Renal cortical epithelial cell (primary cell): ENCODE measurements around the gene CAGE1. TPM values are rescaled to one million over a fixed set of nuclear protein-coding genes. Genes with fewer than 3 reads are reported as not detected.

ENCODE experiments used
- DNase-seq: peaks from one replicate; pipeline ENCODE4 v3.0.0-alpha.2; 2011; ENCODE audit warnings: low read depth
- total RNA-seq: library from RNA; depleted of rRNA; stranded (reverse); fragments of >200 nt; gene quantifications from 2 replicates; pipeline ENCODE4 v1.2.3, GENCODE V29; 2014

CAGE1 gene
- total RNA-seq = 0.17 TPM in 1 of 2 replicates, not detected in the other

GRCh38 chr6:7389451-7390225, at the start of gene CAGE1, which contains the start of gene RIOK1:
CAGE1 (minus strand) TSS chr6:7389742; CDS start chr6:7387173, 2,569 bp downstream.
RIOK1 (plus strand) TSS chr6:7389808; CDS start chr6:7390003, 195 bp downstream.
- peak; percentile 87 for DNase-seq

GRCh38 chr6:7439228-7439627, 49.7 kb upstream of the CAGE1 start:
- no peak for DNase-seq

GRCh38 chr6:7438011-7438410, 48.5 kb upstream of the CAGE1 start:
- no peak for DNase-seq

- no peak for DNase-seq
These were observed 45.1 kb upstream of the CAGE1 start for GRCh38 chr6:7434672-7435071.

GRCh38 chr6:7433121-7433617, 43.6 kb upstream of the CAGE1 start:
- no peak for DNase-seq

- DNase-seq = no peak
These were observed 43.0 kb upstream of the CAGE1 start for GRCh38 chr6:7432391-7433120.

DNA sequence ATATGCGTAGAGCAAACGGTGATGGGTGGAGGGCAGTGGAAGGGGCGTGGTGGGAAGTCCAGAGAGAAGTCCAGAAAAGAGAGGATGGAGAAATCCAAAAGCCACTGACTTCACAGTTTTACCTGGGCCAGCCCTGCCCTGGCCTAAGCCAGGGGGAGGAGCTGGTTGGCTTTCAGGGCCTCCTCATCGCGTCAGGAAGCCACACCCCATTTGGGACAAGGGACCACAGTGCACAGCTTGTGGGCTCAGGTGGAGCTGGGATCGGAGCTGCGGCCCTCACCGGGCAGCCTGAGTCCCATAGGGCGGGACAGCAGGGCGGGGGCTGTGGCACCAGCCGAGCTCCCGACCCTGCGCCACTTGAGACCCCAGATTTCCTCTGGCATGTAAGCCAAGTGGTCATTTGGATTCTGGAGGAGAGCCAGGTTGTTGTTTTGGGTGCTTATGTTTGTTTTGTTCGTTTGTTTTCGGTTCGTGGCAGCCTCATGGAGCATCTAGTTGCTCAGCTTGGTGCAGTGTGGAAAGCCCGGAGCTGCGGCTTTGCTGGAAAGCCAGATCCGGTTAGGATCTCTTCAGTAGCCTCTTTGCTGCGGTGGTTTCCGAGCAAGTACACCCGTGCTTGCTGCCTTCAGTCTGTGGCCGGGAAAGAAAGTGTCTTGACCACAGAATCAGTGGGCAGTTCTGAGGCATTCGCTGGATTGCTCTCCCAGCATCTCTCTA, 42.3 kb upstream of the CAGE1 start:
- peak; percentile 9 for DNase-seq

- DNase-seq = no peak
These were observed 41.8 kb upstream of the CAGE1 start for GRCh38 chr6:7431313-7431673.

- no peak for DNase-seq
These were observed 37.1 kb upstream of the CAGE1 start for GRCh38 chr6:7426447-7427169.

DNA sequence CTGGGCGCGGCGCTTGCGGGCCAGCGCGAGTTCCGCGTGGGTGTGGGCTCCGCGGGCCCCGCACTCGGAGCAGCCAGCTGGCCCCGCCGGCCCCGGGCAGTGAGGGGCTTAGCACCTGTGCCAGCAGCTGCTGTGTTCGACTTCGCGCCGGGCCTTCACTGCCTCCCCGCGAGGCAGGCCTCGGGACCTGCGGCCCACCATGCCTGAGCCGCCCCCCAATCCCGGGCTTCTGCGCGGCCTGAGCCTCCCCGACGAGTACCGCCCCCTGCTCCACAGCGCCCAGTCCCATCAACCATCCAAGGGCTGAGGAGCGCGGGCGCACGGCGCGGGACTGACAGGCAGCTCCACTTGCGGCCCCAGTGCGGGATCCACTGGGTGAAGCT, 36.3 kb upstream of the CAGE1 start:
- DNase-seq = no peak

GRCh38 chr6:7424967-7425807, 35.6 kb upstream of the CAGE1 start:
- DNase-seq = peak; percentile 56

DNA sequence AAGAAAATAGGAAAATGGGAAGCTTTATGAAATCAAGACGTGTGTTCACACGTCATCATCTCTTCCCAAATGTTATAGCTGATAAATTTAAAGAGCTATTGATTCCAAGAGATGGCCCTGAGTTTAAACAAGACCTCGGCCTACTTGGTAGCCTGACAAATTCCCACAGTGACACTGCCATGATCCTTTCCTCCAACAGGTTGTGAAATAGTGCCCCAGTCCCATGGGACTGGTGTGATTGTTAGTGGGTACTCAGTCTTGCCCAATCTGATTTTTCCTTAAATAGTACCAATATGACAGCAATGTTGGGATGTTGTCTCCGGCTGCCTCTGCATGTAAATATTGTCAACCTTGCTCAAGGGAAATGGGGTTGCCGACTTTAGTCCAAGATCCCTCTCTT, 34.5 kb upstream of the CAGE1 start:
- DNase-seq = no peak

GRCh38 chr6:7421066-7421465, 31.5 kb upstream of the CAGE1 start:
- no peak for DNase-seq

- no peak for DNase-seq
These were observed 29.5 kb upstream of the CAGE1 start for GRCh38 chr6:7419065-7419464.

GRCh38 chr6:7418238-7418905, 28.8 kb upstream of the CAGE1 start:
- peak; percentile 5 for DNase-seq

DNA sequence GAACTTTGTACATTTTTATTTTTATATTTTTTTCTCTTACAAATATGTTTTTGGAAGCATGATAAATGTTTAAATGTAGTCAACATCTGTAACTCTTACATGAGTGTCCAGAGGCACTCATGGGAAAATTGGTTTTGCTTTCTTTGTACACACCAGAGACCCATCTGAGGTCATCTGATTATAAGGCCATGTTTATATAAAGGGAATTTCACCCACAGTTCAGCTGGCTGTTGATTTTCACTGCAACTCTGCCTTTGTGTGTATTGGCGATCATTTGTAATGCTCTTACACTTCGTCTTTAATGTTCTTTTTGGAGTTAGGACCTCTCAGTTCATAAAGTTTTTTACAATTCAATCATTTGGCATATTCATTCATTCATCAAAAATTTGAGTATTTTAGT, 28.1 kb upstream of the CAGE1 start:
- no peak for DNase-seq

GRCh38 chr6:7414811-7415210, 25.3 kb upstream of the CAGE1 start:
- peak; percentile 81 for DNase-seq

- DNase-seq = no peak
These were observed 23.7 kb upstream of the CAGE1 start for GRCh38 chr6:7413151-7413823.

GRCh38 chr6:7411328-7411727, 21.8 kb upstream of the CAGE1 start:
- DNase-seq = no peak

DNA sequence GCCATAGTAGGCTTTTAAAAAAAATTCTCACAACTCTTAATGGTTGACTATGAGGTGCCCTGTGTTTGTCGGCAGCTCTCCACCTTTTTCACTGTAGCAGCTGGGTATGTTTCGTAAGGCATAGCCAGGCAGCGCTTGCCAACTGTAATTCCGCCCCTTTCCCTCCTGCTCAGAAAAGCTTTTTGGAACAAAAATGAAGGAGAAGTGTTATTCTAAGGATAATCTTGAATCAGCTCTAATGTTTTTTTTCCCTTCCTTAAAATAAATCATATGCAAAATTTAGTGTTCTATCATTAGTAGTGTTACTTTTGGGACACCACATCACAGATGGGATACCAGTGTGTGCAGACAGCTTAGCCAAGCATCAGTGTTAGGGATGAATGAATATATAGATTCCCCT, 21.3 kb upstream of the CAGE1 start:
- DNase-seq = no peak
